GM23338 (cell line): Measurements from ENCODE around the gene TMEM163. TPM values are rescaled to one million over a fixed set of nuclear protein-coding genes. Genes with fewer than 3 reads are reported as not detected.

ENCODE experiments used
- ATAC-seq: fragments of 200-7000 bp; cut with Tn5 transposase; 3 replicates; pipeline ENCODE4 v1.9.1; 2020
- DNase-seq: peaks from one replicate; pipeline ENCODE4 v3.0.0-alpha.2; 2015; ENCODE audit warnings: low spot score
- H2AFZ ChIP-seq: fragments of 200-600 bp; sonication (generic); 2 replicates; pipeline ENCODE4 v1.8.0; 2016; ENCODE audit warnings: antibody characterized with exemption, mild to moderate bottlenecking, moderate library complexity
- H3F3A ChIP-seq: fragments of 200-600 bp; sonication (generic); replicated peaks from 2 replicates; pipeline ENCODE4 v1.8.0; 2017; ENCODE audit warnings: antibody characterized with exemption, mixed run types, low read depth
- H3K27ac ChIP-seq: fragments of 200-600 bp; sonication (generic); 2 replicates; pipeline ENCODE4 v1.6.1; 2016; ENCODE audit warnings: low read depth
- H3K27me3 ChIP-seq: fragments of 200-600 bp; sonication (generic); 2 replicates; pipeline ENCODE4 v1.8.0; 2016; ENCODE audit warnings: mild to moderate bottlenecking, mixed run types, moderate library complexity; ENCODE audit not compliant: insufficient read depth
- H3K36me3 ChIP-seq: fragments of 200-600 bp; sonication (generic); 2 replicates; pipeline ENCODE4 v1.8.0; 2016; ENCODE audit warnings: mild to moderate bottlenecking; ENCODE audit not compliant: insufficient read depth
- H3K4me1 ChIP-seq: fragments of 200-600 bp; sonication (generic); 2 replicates; pipeline ENCODE4 v1.8.0; 2016; ENCODE audit warnings: mild to moderate bottlenecking, moderate library complexity; ENCODE audit not compliant: insufficient read depth
- H3K4me2 ChIP-seq: fragments of 200-600 bp; sonication (generic); 2 replicates; pipeline ENCODE4 v1.7.1; 2017; ENCODE audit warnings: mixed run types
- H3K4me3 ChIP-seq: fragments of 200-600 bp; sonication (generic); 2 replicates; pipeline ENCODE4 v1.6.1; 2016; ENCODE audit warnings: mixed run types
- H3K79me2 ChIP-seq: fragments of 200-600 bp; sonication (generic); replicated peaks from 2 replicates; pipeline ENCODE4 v1.8.0; 2017; ENCODE audit warnings: mild to moderate bottlenecking; ENCODE audit not compliant: insufficient read depth
- H3K9me2 ChIP-seq: fragments of 200-600 bp; sonication (generic); 2 replicates; pipeline ENCODE4 v1.8.0; 2017; ENCODE audit not compliant: insufficient read depth
- H4K20me1 ChIP-seq: fragments of 200-600 bp; sonication (generic); replicated peaks from 2 replicates; pipeline ENCODE4 v1.8.0; 2017; ENCODE audit warnings: mild to moderate bottlenecking; ENCODE audit not compliant: insufficient read depth
- H3K27ac Mint-ChIP-seq: 2 replicates; pipeline ENCODE4 v1.8.0; 2020; ENCODE audit warnings: inconsistent platforms, mild to moderate bottlenecking, moderate library complexity, mixed read lengths
- H3K27me3 Mint-ChIP-seq: 3 replicates; pipeline ENCODE4 v1.8.0; 2022; ENCODE audit warnings: low read depth, mild to moderate bottlenecking, moderate library complexity, mixed read lengths, inconsistent platforms; ENCODE audit not compliant: insufficient read depth, poor library complexity
- H3K36me3 Mint-ChIP-seq: 3 replicates; pipeline ENCODE4 v1.8.0; 2021; ENCODE audit warnings: low read depth, mild to moderate bottlenecking, inconsistent platforms, moderate library complexity, mixed read lengths
- H3K4me1 Mint-ChIP-seq: 3 replicates; pipeline ENCODE4 v1.8.0; 2020; ENCODE audit warnings: mild to moderate bottlenecking, inconsistent platforms, mixed read lengths
- H3K4me3 Mint-ChIP-seq: 3 replicates; pipeline ENCODE4 v1.8.0; 2021; ENCODE audit warnings: moderate library complexity, mild to moderate bottlenecking, inconsistent platforms, mixed read lengths
- H3K9me3 Mint-ChIP-seq: 3 replicates; pipeline ENCODE4 v1.8.0; 2020; ENCODE audit warnings: moderate library complexity, mild to moderate bottlenecking, inconsistent platforms, mixed read lengths
- CREB1 ChIP-seq: fragments of 250-450 bp; sonication (Bioruptor Pico); IDR thresholded peaks from 2 replicates; pipeline ENCODE4 v1.5.0; 2020; ENCODE audit warnings: low read depth, mild to moderate bottlenecking, moderate library complexity
- EZH2phosphoT487 ChIP-seq: fragments of 200-600 bp; sonication (generic); IDR thresholded peaks from one replicate; pipeline ENCODE4 v1.8.1; 2018; ENCODE audit warnings: antibody characterized with exemption; ENCODE audit not compliant: unreplicated experiment
- JUNB ChIP-seq: IDR thresholded peaks from one replicate; pipeline ENCODE4 v1.6.1; 2016; ENCODE audit warnings: antibody characterized with exemption; ENCODE audit not compliant: unreplicated experiment
- POLR2AphosphoS5 ChIP-seq: IDR thresholded peaks from 2 replicates; pipeline ENCODE4 v1.6.1; 2016; ENCODE audit warnings: antibody characterized with exemption, low read depth
- STAT1 ChIP-seq: IDR thresholded peaks from one replicate; pipeline ENCODE4 v1.6.1; 2016; ENCODE audit warnings: antibody characterized with exemption; ENCODE audit not compliant: unreplicated experiment
- polyA plus RNA-seq: library from polyadenylated mRNA; unstranded; fragments of >200 nt; fragmentation: Nextera tagmentation; extraction: Ambion mirVana; gene quantifications from 2 replicates; pipeline ENCODE4 v1.2.1, GENCODE V29; 2016
- total RNA-seq: library from RNA; depleted of rRNA; stranded (reverse); fragments of >200 nt; shearing (Covaris generic); gene quantifications from 2 replicates; pipeline ENCODE4 v1.2.3, GENCODE V29; 2014
- TF ChIP-seq, protein P1 (sequence below), 2 experiments: fragments of 200-600 bp in 1 of 2; sonication (generic) in 1 of 2; conservative IDR thresholded peaks; 2 replicates each; pipeline versions ENCODE4 v1.5.1 to v1.6.1; 2016 to 2017; ENCODE audit warnings: antibody characterized with exemption in 2 of 2, low read depth in 2 of 2, mild to moderate bottlenecking in 2 of 2, moderate library complexity in 1 of 2
- TF ChIP-seq, protein P2 (sequence below): IDR thresholded peaks from 2 replicates; pipeline ENCODE4 v1.6.1; 2016; ENCODE audit warnings: antibody characterized with exemption
- TF ChIP-seq, protein P3 (sequence below): IDR thresholded peaks from one replicate; pipeline ENCODE4 v1.6.1; 2018; ENCODE audit warnings: antibody characterized with exemption; ENCODE audit not compliant: unreplicated experiment

Gene TMEM163
- total and polyA plus RNA-seq, 2 experiments from 2014 or later, result 1.1 to 1.8 TPM

DNA sequence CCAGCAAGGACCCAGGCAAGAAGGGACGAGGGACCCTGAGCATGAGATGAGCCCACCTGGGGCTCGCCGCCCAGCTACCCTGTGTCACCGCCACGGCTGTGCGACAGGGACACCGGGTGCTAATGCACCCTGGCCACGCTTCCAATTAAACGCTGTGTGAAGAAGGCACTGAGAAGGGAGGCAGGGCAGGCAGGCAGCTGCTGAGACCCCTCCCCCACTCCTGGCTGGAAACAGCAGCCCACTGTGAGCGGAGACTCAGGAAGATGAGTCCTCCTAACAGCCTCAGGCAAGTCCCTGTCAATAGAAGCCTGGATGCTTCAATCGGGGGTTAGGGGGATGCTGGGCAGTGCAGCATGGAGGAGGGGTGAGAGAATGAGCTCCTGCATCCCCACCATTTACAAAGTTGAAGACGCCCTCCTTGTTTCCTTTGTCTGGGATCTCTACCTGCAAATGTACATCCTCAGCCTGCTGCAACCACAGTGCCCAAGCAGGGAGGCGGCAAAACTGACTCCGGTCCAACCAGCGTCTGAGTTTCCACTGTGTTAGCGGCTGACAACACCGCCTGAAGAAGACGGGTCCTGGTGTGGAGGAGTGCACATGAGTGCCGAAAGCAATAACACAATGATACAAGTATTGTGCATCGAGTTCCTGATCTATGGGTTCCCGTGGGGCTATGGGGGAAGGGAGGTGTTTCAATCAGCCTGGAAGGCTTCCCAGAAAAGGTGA is 12.8 kb downstream of the TMEM163 start:
- peak; percentile 62 for DNase-seq
- peaks cover 13% of the 10 kb centered on the region for H3K27me3 Mint-ChIP-seq

DNA sequence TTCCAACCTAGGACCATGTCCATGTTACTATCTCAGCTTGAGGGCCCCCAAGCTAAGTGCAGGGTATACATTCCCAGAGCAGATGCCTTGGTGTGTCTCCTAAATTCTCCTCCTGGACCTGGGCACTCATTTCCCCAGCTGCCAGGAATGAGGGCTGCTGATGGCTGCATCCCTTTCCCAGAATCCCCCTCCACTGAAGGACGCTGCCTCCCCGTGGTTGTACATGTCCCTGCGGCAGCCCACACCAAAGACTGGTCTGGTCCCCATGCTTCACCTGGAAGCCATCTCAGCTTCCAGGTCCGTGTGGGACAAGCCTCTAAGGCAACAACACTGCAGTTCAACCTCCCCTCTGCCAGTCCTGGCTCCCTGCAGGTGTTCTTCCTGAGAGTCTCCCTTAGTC is 14.6 kb downstream of the TMEM163 start:
- no peaks in the 10 kb centered on the region for H3K79me2 ChIP-seq
- H3K9me2 ChIP-seq, result no peaks in the 10 kb centered on the region; the same call in 1 of the 2 replicates
- H3K36me3 ChIP-seq, result no peaks in the 10 kb centered on the region
- peaks cover 10% of the 10 kb centered on the region; the same call in 1 of the 2 replicates for H3K4me1 ChIP-seq
- TF ChIP-seq, protein P1, sequence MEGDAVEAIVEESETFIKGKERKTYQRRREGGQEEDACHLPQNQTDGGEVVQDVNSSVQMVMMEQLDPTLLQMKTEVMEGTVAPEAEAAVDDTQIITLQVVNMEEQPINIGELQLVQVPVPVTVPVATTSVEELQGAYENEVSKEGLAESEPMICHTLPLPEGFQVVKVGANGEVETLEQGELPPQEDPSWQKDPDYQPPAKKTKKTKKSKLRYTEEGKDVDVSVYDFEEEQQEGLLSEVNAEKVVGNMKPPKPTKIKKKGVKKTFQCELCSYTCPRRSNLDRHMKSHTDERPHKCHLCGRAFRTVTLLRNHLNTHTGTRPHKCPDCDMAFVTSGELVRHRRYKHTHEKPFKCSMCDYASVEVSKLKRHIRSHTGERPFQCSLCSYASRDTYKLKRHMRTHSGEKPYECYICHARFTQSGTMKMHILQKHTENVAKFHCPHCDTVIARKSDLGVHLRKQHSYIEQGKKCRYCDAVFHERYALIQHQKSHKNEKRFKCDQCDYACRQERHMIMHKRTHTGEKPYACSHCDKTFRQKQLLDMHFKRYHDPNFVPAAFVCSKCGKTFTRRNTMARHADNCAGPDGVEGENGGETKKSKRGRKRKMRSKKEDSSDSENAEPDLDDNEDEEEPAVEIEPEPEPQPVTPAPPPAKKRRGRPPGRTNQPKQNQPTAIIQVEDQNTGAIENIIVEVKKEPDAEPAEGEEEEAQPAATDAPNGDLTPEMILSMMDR (conservative IDR thresholded peaks at IDR 0.05; ENCODE audit: low read depth in 2 of 2), result peak in 1 of 2 experiments; percentile 28; a peak in 2 of 4 replicates
- TF ChIP-seq CREB1, result no peak
- H3K27me3 Mint-ChIP-seq, result peaks cover 13% of the 10 kb centered on the region
- no peak overlapping the region for H3K4me2 ChIP-seq
- H3K36me3 Mint-ChIP-seq, result peaks cover 5% of the 10 kb centered on the region; the same call in 1 of the 3 replicates
- peaks cover 2% of the 10 kb centered on the region; the same call in 1 of the 3 replicates for H3K9me3 Mint-ChIP-seq
- H3K27me3 ChIP-seq, result no peaks in the 10 kb centered on the region
- DNase-seq (no peak), ATAC-seq (no peak)
- H3K27ac Mint-ChIP-seq, result no peak overlapping the region
- H3K4me3 ChIP-seq, result no peak overlapping the region
- no peak overlapping the region for H3K4me3 Mint-ChIP-seq
- no peak overlapping the region for H2AFZ ChIP-seq
- no peaks in the 10 kb centered on the region for H4K20me1 ChIP-seq
- H3K27ac ChIP-seq, result no peak overlapping the region
- no peaks in the 10 kb centered on the region for H3F3A ChIP-seq
- peaks cover 23% of the 10 kb centered on the region for H3K4me1 Mint-ChIP-seq

More for the DNA sequence above, 12.8 kb downstream of the TMEM163 start:
- Histone ChIP-seq H3K4me2 (peak overlapping the region; percentile 52; the same call in 1 of the 2 replicates), H3F3A (no peaks in the 10 kb centered on the region), H4K20me1 (no peaks in the 10 kb centered on the region), H3K4me3 (no peak overlapping the region), H3K9me2 (no peaks in the 10 kb centered on the region; the same call in 1 of the 2 replicates), H3K4me1 (peaks cover 10% of the 10 kb centered on the region; the same call in 1 of the 2 replicates), H2AFZ (peak overlapping the region; percentile 93), H3K36me3 (no peaks in the 10 kb centered on the region), H3K79me2 (no peaks in the 10 kb centered on the region), H3K27ac (no peak overlapping the region), H3K27me3 (no peaks in the 10 kb centered on the region)
- peaks cover 23% of the 10 kb centered on the region for H3K4me1 Mint-ChIP-seq
- H3K4me3 Mint-ChIP-seq, result no peak overlapping the region
- no peak for TF ChIP-seq POLR2AphosphoS5
- ATAC-seq, result peak; percentile 92
- peaks cover 5% of the 10 kb centered on the region; the same call in 1 of the 3 replicates for H3K36me3 Mint-ChIP-seq
- H3K27ac Mint-ChIP-seq, result no peak overlapping the region
- H3K9me3 Mint-ChIP-seq, result peaks cover 2% of the 10 kb centered on the region; the same call in 1 of the 3 replicates

DNA sequence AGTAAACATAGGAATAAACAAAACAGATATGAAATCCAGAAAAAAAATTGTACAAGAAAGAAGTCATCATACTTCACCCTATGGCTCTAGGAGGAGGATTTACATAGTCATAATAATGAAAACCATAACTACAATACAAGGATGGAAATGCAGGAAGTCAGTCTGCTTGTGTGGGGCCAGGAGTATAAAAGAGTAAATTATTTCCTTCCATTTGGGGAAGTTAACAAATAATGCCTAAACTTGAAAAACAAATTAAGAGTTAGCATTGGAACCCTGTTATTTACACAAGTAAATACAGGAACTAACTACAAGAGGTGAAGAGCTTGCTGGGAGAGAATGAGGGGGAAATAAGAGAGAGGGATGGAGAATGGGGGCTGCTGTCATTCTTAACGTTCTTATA is 15.4 kb downstream of the TMEM163 start:
- Histone ChIP-seq H4K20me1 (no peaks in the 10 kb centered on the region), H2AFZ (no peak overlapping the region), H3K27ac (no peak overlapping the region), H3K36me3 (no peaks in the 10 kb centered on the region), H3K79me2 (no peaks in the 10 kb centered on the region), H3K4me3 (no peak overlapping the region), H3K9me2 (no peaks in the 10 kb centered on the region; the same call in 1 of the 2 replicates), H3K27me3 (no peaks in the 10 kb centered on the region), H3K4me2 (no peak overlapping the region), H3F3A (no peaks in the 10 kb centered on the region), H3K4me1 (peaks cover 10% of the 10 kb centered on the region; the same call in 1 of the 2 replicates)
- no peak for DNase-seq
- no peak for ATAC-seq
- H3K9me3 Mint-ChIP-seq, result peaks cover 2% of the 10 kb centered on the region; the same call in 1 of the 3 replicates
- H3K27ac Mint-ChIP-seq, result no peak overlapping the region
- no peak overlapping the region for H3K4me3 Mint-ChIP-seq
- peaks cover 5% of the 10 kb centered on the region; the same call in 1 of the 3 replicates for H3K36me3 Mint-ChIP-seq
- peaks cover 13% of the 10 kb centered on the region for H3K27me3 Mint-ChIP-seq
- H3K4me1 Mint-ChIP-seq, result peaks cover 23% of the 10 kb centered on the region
- no peak for TF ChIP-seq CREB1
- TF ChIP-seq, protein P2, sequence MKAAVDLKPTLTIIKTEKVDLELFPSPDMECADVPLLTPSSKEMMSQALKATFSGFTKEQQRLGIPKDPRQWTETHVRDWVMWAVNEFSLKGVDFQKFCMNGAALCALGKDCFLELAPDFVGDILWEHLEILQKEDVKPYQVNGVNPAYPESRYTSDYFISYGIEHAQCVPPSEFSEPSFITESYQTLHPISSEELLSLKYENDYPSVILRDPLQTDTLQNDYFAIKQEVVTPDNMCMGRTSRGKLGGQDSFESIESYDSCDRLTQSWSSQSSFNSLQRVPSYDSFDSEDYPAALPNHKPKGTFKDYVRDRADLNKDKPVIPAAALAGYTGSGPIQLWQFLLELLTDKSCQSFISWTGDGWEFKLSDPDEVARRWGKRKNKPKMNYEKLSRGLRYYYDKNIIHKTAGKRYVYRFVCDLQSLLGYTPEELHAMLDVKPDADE, result no peak
- TF ChIP-seq, protein P3, sequence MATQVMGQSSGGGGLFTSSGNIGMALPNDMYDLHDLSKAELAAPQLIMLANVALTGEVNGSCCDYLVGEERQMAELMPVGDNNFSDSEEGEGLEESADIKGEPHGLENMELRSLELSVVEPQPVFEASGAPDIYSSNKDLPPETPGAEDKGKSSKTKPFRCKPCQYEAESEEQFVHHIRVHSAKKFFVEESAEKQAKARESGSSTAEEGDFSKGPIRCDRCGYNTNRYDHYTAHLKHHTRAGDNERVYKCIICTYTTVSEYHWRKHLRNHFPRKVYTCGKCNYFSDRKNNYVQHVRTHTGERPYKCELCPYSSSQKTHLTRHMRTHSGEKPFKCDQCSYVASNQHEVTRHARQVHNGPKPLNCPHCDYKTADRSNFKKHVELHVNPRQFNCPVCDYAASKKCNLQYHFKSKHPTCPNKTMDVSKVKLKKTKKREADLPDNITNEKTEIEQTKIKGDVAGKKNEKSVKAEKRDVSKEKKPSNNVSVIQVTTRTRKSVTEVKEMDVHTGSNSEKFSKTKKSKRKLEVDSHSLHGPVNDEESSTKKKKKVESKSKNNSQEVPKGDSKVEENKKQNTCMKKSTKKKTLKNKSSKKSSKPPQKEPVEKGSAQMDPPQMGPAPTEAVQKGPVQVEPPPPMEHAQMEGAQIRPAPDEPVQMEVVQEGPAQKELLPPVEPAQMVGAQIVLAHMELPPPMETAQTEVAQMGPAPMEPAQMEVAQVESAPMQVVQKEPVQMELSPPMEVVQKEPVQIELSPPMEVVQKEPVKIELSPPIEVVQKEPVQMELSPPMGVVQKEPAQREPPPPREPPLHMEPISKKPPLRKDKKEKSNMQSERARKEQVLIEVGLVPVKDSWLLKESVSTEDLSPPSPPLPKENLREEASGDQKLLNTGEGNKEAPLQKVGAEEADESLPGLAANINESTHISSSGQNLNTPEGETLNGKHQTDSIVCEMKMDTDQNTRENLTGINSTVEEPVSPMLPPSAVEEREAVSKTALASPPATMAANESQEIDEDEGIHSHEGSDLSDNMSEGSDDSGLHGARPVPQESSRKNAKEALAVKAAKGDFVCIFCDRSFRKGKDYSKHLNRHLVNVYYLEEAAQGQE, result no peak
- no peak for TF ChIP-seq EZH2phosphoT487
- no peak for TF ChIP-seq STAT1
- no peak for TF ChIP-seq JUNB
